Fibroblast of peridontal ligament (primary cell): Measurements from ENCODE around the gene XPNPEP1.
"Not testable (repeated sequence)": the region's sequence is repeated elsewhere in the genome, so short reads cannot be mapped to it uniquely, and the experiment has no call there.

ENCODE experiments used
- DNase-seq: peaks from one replicate; pipeline ENCODE4 v3.0.0-alpha.2; 2010; ENCODE audit errors: extremely low read depth

Gene XPNPEP1

GRCh38 chr10:109924087-109924486 lies 776 bp upstream of the XPNPEP1 start:
- DNase-seq, result no peak

DNA sequence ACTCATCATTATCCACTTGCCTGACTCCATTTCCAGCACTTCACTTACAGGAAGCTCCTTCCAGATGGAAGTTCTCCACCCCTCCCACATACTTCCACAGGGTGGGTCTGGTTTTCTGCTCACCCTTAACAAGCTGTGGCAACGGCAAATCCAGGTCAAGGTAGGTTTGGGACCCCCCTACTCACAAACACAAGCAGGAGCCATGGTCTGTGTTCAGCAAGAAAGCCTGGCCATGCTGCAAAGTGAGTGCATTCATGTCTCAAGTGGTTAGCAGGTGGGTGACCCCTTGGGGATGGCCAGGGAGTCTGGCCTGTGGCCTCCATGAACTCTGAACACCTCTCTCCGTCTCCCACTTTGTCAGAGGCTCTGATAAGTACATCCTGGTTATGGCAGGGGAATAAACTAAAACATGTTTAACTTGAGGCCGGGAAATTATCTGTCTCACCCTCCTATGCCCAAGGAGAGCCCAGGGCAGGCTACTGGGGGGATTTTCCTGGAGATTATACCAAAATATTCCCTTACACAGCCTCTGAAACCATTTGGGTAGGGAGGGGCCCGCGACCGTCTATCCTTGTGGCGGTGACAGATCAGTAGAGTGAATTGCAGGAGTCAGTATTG lies 844 bp downstream of the XPNPEP1 start:
- DNase-seq, result no peak

GRCh38 chr10:109920016-109920415 lies 3.3 kb downstream of the XPNPEP1 start:
- DNase-seq, result no peak

DNA sequence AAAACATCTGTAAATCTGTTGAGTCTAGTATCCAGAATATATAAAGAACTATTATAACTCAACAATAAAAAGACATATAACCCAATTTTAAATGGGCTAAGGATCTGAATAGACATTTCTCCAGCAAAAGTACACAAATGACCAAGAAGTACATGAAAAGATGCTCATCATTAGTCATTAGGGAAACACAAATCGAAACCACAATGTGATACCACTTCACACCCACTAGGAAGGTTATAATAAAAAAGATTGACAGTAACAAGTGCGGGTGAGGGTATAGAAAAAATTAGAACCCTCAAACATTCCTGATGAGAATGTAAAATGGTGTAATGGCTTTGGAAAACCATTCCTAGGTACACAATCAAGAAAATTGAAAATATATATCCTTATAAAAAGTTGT lies 4.1 kb downstream of the XPNPEP1 start:
- DNase-seq, result no peak

GRCh38 chr10:109918707-109919106 lies 4.6 kb downstream of the XPNPEP1 start:
- DNase-seq, result not testable (repeated sequence)

DNA sequence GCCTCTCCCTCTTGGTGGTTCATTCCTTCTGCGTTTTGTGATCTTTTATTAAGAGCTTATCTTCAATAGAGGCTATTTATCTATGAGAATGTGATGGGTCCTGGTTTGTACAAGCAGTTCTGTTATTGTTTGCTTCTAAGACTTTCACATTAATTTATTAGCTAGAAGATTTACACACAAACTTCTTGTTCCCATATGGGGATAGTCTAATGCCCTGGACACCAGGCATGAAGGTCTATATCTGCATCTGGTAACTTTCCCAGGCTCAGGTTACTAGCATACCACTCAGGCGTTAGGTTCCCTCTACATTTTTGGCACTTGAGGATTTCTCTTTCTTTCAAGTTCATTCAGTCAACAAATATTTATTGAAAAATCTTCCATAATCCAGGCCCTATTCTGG lies 7.7 kb downstream of the XPNPEP1 start:
- DNase-seq, result no peak

- DNase-seq, result peak; percentile 85
These were observed 8.3 kb downstream of the XPNPEP1 start for GRCh38 chr10:109914966-109915365.

DNA sequence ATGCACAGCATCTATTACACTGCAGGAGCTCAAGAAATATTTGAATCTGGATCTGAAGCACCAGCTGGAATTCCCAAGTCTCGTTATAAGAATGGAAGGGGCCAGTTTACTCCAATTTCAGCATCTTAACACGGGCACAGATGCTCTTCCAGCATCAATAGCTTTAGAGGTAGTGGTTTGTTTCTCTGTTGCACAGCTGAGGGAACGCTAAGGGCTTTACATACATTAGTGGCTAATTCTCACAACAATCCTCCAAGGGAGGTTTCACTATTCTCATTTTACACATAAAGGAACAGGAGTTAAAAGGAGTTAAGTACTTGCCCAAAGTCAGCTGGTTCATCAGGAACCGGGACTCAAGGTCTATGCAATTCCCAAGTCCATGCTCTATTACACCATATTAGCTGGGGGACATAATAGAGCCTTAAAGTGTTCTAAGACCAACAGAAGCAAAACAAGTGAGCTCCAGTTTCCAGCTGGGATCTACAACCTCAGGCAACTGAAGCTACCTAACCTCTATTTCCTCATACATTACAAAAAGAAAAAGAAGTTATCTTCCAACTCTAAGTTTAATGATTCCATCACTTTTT lies 9.9 kb downstream of the XPNPEP1 start:
- no peak for DNase-seq

- DNase-seq, result peak; percentile 45
These were observed 10.7 kb downstream of the XPNPEP1 start for GRCh38 chr10:109912335-109913281.

- no peak for DNase-seq
These were observed 11.4 kb downstream of the XPNPEP1 start for GRCh38 chr10:109911903-109912302.

DNA sequence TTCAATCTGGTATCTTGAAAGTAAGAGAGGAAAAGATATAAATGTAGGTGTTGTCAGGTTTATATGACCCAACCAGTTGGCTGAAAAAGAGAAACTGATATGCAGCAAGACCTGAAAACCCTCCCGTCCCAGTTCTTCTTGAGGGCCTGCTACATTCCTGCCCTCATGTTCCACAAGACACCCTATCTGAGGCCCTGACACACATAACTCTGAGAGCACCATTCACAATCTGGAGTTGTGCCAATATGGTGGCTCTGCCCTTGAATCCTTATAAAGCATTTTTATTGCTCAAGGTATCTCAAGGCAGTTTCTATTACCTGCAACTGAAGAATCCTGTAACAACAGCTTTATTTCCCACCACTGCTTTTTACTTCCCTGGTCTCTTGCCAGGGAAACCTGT lies 17.0 kb downstream of the XPNPEP1 start:
- DNase-seq, result no peak

DNA sequence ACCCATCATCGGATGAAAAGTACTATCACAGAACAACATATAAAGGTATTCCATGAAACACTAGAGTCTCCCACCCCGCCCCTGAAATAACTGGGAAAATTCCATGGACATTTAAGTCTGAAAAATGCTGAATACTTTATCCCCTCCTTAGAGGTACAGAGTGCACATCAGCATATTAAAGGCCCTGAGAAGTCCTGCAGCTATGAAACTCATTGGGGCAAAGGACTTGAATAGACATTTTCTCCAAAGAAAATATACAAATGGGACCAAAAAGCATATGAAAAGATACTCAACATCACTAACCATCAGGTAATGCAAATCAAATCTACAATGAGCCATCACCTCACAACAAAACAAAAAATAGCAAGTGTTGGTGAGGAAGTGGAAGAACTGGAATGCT lies 18.9 kb downstream of the XPNPEP1 start:
- no peak for DNase-seq

GRCh38 chr10:109902992-109903947 lies 20.0 kb downstream of the XPNPEP1 start:
- DNase-seq, result peak; percentile 54

DNA sequence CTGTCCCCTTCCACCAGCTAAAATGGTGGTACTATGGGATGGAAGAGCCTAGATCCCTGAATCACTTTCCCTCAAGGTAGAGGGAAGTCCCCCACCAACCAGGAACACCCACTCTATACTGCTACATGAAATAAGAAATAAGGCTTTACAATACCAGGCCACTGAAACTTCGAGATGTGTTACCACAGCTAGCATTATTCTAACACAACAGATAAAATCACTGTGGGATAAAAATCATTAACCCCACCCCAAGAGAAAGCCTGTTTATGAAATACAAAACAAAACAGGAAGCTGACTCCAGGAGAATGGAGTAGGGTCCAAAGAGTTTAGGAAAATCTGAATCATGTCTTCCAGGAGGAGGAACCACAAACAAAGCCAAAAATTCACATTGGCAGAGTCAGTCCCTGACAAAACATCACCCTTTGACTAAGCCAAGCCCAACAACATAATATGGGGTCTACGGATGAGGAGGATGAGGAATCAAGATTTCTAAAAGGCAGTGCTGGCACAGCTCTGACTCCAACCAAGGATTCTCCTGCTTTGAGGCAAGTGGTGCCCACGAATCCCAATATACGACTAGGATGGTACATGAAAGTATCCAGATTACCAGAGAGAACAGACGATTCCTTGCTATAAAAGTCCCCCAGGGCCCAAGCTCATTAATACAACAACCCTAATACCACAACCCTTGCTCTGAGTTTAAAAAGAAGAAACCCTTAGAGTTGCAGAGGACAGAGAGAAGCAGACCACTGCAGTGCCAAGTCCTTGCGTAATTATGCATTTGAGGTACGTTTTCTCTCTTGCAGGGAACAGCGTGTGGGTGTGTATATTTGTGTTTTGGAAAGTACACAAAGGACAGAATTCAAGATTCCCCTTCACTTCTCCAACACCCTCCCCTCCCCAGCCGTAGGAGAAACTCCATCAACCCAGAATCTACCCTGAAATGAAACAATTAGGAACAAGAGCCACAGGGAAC lies 23.7 kb downstream of the XPNPEP1 start:
- DNase-seq, result peak; percentile 84

DNA sequence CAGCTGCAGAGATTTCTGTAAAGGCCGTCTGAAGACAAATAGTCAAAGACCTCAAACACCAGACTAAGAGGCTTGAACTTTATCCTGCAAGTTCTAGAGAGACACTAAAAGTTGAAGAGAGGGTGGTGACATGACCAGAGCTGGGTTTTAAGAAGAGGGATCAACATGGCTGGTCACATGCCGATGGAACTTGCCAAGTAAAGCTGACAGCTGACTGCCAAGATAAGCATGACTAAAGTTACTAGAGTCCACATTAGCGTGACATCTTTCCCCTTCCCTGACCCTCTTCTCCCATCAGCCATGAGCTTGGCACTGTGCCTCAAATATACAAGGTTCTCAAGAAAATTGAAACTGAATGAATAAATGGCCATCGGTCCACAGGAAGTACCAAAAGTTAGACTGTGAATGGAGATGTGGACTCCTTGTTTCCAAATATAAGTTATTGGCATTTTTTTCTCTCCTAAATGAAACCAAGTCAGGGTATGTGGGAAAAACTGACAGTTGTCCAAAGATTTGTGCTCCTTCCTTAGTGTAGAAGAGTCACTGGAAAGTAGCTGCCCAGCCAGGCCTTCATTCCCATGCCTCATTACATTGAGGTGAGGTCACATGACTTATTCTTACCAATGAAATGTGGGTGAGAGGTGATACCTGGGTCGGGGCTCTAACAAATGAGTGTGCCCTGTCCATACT lies 24.5 kb downstream of the XPNPEP1 start:
- DNase-seq, result peak; percentile 74

GRCh38 chr10:109898007-109898406 lies 25.3 kb downstream of the XPNPEP1 start:
- no peak for DNase-seq

DNA sequence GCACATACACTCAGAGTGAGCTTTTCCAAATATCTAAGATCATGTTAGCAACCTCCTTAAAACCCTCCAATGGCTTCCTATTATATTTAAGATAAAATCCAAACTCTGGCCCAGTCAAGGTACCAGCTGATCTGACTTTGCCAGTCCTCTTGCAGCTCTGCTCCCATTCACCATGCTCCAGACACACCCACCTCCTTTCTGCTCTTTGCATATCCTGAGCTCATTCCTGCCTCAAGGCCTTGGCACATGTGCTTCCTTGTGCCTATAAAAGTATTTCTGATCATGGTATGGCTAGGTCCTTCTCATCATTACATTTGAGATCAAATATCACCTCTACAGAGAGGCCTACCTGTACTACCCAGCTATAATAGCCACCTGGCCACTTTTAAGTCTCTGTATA lies 27.5 kb downstream of the XPNPEP1 start:
- DNase-seq, result no peak

DNA sequence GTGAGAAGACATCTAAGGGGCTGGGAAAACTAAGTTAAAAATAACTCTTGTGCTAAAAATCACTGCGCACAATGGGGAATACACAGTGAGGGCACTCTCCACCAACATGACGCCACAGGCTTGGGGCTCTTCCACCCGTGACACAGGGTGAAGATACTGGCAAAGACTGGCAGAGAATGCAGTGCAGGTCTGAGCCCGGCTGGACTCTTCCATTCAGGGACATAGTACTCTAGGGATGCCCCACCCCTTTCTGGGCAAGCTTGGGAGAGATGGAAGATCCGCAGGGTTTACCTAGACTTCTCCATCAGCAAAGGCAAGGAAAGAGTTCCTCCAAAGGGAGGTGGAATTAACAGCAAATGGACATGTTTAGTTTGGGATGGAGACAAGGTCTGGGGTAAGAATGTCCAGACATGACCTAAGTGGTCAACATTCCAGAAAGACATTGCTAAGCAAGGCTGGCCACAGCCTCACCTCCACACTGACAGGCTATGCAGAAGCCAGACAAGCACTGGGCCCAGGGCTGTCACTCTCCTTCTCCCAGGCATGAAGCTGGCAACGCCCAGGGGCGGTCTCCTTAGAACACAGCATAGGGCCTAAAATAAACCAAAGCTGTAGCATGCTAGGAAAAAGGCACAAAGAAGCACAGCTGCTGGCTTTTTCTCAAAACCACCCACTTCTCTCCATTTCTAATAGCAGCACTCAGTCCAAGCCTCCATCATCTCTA lies 28.1 kb downstream of the XPNPEP1 start:
- peak; percentile 45 for DNase-seq

DNA sequence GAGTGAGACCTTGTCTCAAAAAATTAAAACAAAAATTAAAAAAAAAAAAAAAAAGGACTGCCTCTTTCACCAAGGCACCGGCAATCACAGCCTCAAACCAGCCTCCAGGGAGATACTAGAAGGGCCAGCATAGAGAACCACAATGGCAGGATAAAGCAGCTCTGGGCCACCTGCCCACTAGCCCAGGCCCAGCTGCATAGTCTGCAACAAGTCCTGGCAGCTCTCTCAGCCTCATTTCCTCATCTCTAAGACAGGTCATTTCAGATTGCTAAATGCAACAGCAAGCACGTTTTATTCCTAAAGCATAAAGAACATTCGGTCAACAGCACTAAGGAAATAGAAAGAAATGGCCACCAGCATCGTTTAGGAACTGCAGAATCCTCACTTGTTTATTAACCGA lies 28.8 kb downstream of the XPNPEP1 start:
- DNase-seq, result peak; percentile 90
